Astrocyte (in vitro differentiated cells and primary cell): Measurements from ENCODE around the gene ZRANB1. TPM values are rescaled to one million over a fixed set of nuclear protein-coding genes. Genes with fewer than 3 reads are reported as not detected.

Experiments used
- DNase-seq: peaks from one replicate; pipeline ENCODE4 v3.0.0-alpha.2; 2010; ENCODE audit warnings: low read depth
- FAIRE-seq: peaks from 2 replicates; lab custom pipeline; 2011; peaks lifted over from hg19 to GRCh38; lab: Jason Lieb, UNC
- H2AFZ ChIP-seq: 2 replicates; pipeline ENCODE4 v1.6.0; 2012; ENCODE audit warnings: low read depth, low read length, inconsistent platforms
- H3K27ac ChIP-seq: 2 replicates; pipeline ENCODE4 v1.5.1; 2011; ENCODE audit warnings: low read depth, low read length, inconsistent platforms
- H3K27me3 ChIP-seq: 2 replicates; pipeline ENCODE4 v1.6.0; 2011; ENCODE audit warnings: low read length, inconsistent platforms; ENCODE audit not compliant: insufficient read depth
- H3K36me3 ChIP-seq: 2 replicates; pipeline ENCODE4 v1.5.1; 2011; ENCODE audit warnings: low read length, inconsistent platforms; ENCODE audit not compliant: insufficient read depth
- H3K4me1 ChIP-seq: 2 replicates; pipeline ENCODE4 v1.5.1; 2011; ENCODE audit warnings: low read length, inconsistent platforms; ENCODE audit not compliant: insufficient read depth
- H3K4me2 ChIP-seq: 2 replicates; pipeline ENCODE4 v1.6.0; 2012; ENCODE audit warnings: low read length, inconsistent platforms
- H3K4me3 ChIP-seq: 2 replicates; pipeline ENCODE4 v1.5.1; 2011; ENCODE audit warnings: low read depth, mild to moderate bottlenecking, low read length, inconsistent platforms; ENCODE audit not compliant: insufficient read depth
- H3K79me2 ChIP-seq: 2 replicates; pipeline ENCODE4 v1.6.0; 2012; ENCODE audit warnings: mild to moderate bottlenecking, low read length, inconsistent platforms; ENCODE audit not compliant: insufficient read depth
- H3K9ac ChIP-seq: 2 replicates; pipeline ENCODE4 v1.6.0; 2012; ENCODE audit warnings: mild to moderate bottlenecking, low read length, inconsistent platforms
- H3K9me3 ChIP-seq: 2 replicates; pipeline ENCODE4 v1.5.1; 2012; ENCODE audit warnings: low read depth, mild to moderate bottlenecking, low read length, inconsistent platforms; ENCODE audit not compliant: insufficient read depth
- H4K20me1 ChIP-seq: 2 replicates; pipeline ENCODE4 v1.6.0; 2012; ENCODE audit warnings: low read length, inconsistent platforms; ENCODE audit not compliant: insufficient read depth
- H3K27ac Mint-ChIP-seq: one replicate; pipeline ENCODE4 v1.8.0; 2021; ENCODE audit warnings: mild to moderate bottlenecking, mixed read lengths; ENCODE audit not compliant: unreplicated experiment
- H3K27me3 Mint-ChIP-seq: one replicate; pipeline ENCODE4 v1.8.0; 2021; ENCODE audit warnings: low read depth, mixed read lengths; ENCODE audit not compliant: unreplicated experiment
- H3K36me3 Mint-ChIP-seq: one replicate; pipeline ENCODE4 v1.8.0; 2021; ENCODE audit warnings: low read depth, mixed read lengths; ENCODE audit not compliant: unreplicated experiment
- H3K4me1 Mint-ChIP-seq: one replicate; pipeline ENCODE4 v1.8.0; 2021; ENCODE audit warnings: low read depth, mixed read lengths; ENCODE audit not compliant: unreplicated experiment
- H3K4me3 Mint-ChIP-seq: one replicate; pipeline ENCODE4 v1.8.0; 2021; ENCODE audit warnings: mild to moderate bottlenecking, moderate library complexity, mixed read lengths; ENCODE audit not compliant: unreplicated experiment
- H3K9me3 Mint-ChIP-seq: one replicate; pipeline ENCODE4 v1.8.0; 2021; ENCODE audit warnings: mild to moderate bottlenecking, mixed read lengths; ENCODE audit not compliant: unreplicated experiment
- CTCF ChIP-seq: IDR thresholded peaks from 2 replicates; pipeline ENCODE4 v1.5.1; 2011; ENCODE audit warnings: low read depth, mild to moderate bottlenecking, inconsistent platforms, low read length, moderate library complexity; ENCODE audit not compliant: insufficient read depth
- EZH2 ChIP-seq: IDR thresholded peaks from 2 replicates; pipeline ENCODE4 v1.6.1; 2012; ENCODE audit warnings: mild to moderate bottlenecking, low read length, inconsistent platforms; ENCODE audit not compliant: insufficient read depth
- microRNA-seq: library from miRNA; unstranded; fragments of <30 nt; microRNA quantifications from one replicate; pipeline ENCODE4 v1.2.0, GENCODE V29; 2020
- total RNA-seq: library from RNA; stranded (reverse); gene quantifications from 2 replicates; pipeline ENCODE4 v1.2.1, GENCODE V29; 2021

The ZRANB1 gene
- total RNA-seq, 1 donor from 2014 or later: 24.9 TPM

- Histone ChIP-seq H3K4me1 (peaks cover 62% of the 10 kb centered on the region), H3K79me2 (peaks cover 84% of the 10 kb centered on the region)
- TF ChIP-seq EZH2 (no peak), CTCF (no peak)
Observed at GRCh38 chr10:125037145-125037877, 95.4 kb downstream of the ZRANB1 start.

More at GRCh38 chr10:125037145-125037877, 95.4 kb downstream of the ZRANB1 start:
- H2AFZ ChIP-seq: no peak overlapping the region
- peaks cover 8% of the 10 kb centered on the region for H3K36me3 Mint-ChIP-seq
- H3K4me2 ChIP-seq: peak overlapping the region; percentile 59
- peak overlapping the region; percentile 49 for H3K27ac ChIP-seq
- H3K36me3 ChIP-seq: no peaks in the 10 kb centered on the region
- H3K27ac Mint-ChIP-seq: peak overlapping the region; percentile 93
- H3K27me3 ChIP-seq: no peaks in the 10 kb centered on the region
- no peaks in the 10 kb centered on the region for H3K9me3 ChIP-seq
- peak overlapping the region; percentile 46 for H3K4me3 Mint-ChIP-seq
- peak overlapping the region; percentile 11 for H3K9ac ChIP-seq
- peaks cover 64% of the 10 kb centered on the region for H3K4me1 Mint-ChIP-seq
- FAIRE-seq (peak; percentile 73), DNase-seq (peak; percentile 83)
- peaks cover 68% of the 10 kb centered on the region for H4K20me1 ChIP-seq
- no peak overlapping the region for H3K4me3 ChIP-seq
- H3K27me3 Mint-ChIP-seq: no peaks in the 10 kb centered on the region
- no peaks in the 10 kb centered on the region for H3K9me3 Mint-ChIP-seq

Small RNAs within 50 kb of the gene (microRNA-seq; reads per million reads assigned to microRNA genes)
- not detected for gene MIR4296

Other genes starting within 250 kb of the ZRANB1 start
- 12.9 and 13.7 TPM in 2 replicates for gene FAM53B, start 197.7 kb upstream of the ZRANB1 start, total RNA-seq
- 19.1 and 19.5 TPM in 2 replicates for gene EEF1AKMT2, start 150.2 kb upstream of the ZRANB1 start, total RNA-seq
- gene ABRAXAS2, start 140.3 kb upstream of the ZRANB1 start, total RNA-seq: 16.8 and 17.1 TPM in 2 replicates
- gene CTBP2, start 218.4 kb downstream of the ZRANB1 start, total RNA-seq: 101 and 109 TPM in 2 replicates